Suppressor macrophage treated with lipopolysaccharide for 4 hours (primary cell): ENCODE measurements around the gene MAP3K4.
"Not testable (repeated sequence)": the region's sequence is repeated elsewhere in the genome, so short reads cannot be mapped to it uniquely, and the experiment has no call there.

Experiments used
- DNase-seq: peaks from one replicate; pipeline ENCODE4 v3.0.0-alpha.2; 2020

The MAP3K4 gene

GRCh38 chr6:160971171-160971570, 20.4 kb upstream of the MAP3K4 start:
- DNase-seq, result no peak

- DNase-seq, result no peak
Observed at GRCh38 chr6:160972111-160972510, 19.5 kb upstream of the MAP3K4 start.

- not testable (repeated sequence) for DNase-seq
Observed at GRCh38 chr6:160972594-160972993, 19.0 kb upstream of the MAP3K4 start.

- DNase-seq, result no peak
Observed at GRCh38 chr6:160973311-160974250, 18.0 kb upstream of the MAP3K4 start.

GRCh38 chr6:160974304-160974771, 17.2 kb upstream of the MAP3K4 start:
- DNase-seq, result no peak

GRCh38 chr6:160975162-160975561, 16.4 kb upstream of the MAP3K4 start:
- no peak for DNase-seq

- not testable (repeated sequence) for DNase-seq
Observed at GRCh38 chr6:160975961-160976360, 15.6 kb upstream of the MAP3K4 start.

GRCh38 chr6:160978141-160978901, 13.2 kb upstream of the MAP3K4 start:
- peak; percentile 29 for DNase-seq

- DNase-seq, result peak; percentile 10
Observed at GRCh38 chr6:160979061-160979708, 12.4 kb upstream of the MAP3K4 start.

GRCh38 chr6:160983377-160983948, 8.1 kb upstream of the MAP3K4 start:
- not testable (repeated sequence) for DNase-seq

- peak; percentile 80 for DNase-seq
Observed at GRCh38 chr6:160986851-160987250, 4.7 kb upstream of the MAP3K4 start.

GRCh38 chr6:160987265-160987664, 4.3 kb upstream of the MAP3K4 start:
- DNase-seq, result no peak

GRCh38 chr6:160990847-160991405, 643 bp upstream of the MAP3K4 start:
- no peak for DNase-seq

GRCh38 chr6:160992061-160992979, 751 bp downstream of the MAP3K4 start:
- peak; percentile 63 for DNase-seq

GRCh38 chr6:160992980-160993314, 1.4 kb downstream of the MAP3K4 start:
- no peak for DNase-seq

GRCh38 chr6:160995271-160995670, 3.7 kb downstream of the MAP3K4 start:
- no peak for DNase-seq

- DNase-seq, result peak; percentile 40
Observed at GRCh38 chr6:160996131-160996601, 4.6 kb downstream of the MAP3K4 start.

GRCh38 chr6:160998217-160998616, 6.6 kb downstream of the MAP3K4 start:
- no peak for DNase-seq

GRCh38 chr6:160998766-160999165, 7.2 kb downstream of the MAP3K4 start:
- DNase-seq, result no peak

GRCh38 chr6:160999516-160999915, 7.9 kb downstream of the MAP3K4 start:
- no peak for DNase-seq

- no peak for DNase-seq
Observed at GRCh38 chr6:161000632-161001031, 9.1 kb downstream of the MAP3K4 start.
